NCI-H2196 (cell line): ENCODE data around the gene BCL10.
A peak's percentile ranks its signal among the peaks of the same experiment; 100 is the strongest.

ENCODE experiments used
- DNase-seq: peaks from one replicate; lab custom pipeline; 2025; ENCODE audit not compliant: unreplicated experiment; lab: John Stamatoyannopoulos, UW

BCL10 gene

DNA sequence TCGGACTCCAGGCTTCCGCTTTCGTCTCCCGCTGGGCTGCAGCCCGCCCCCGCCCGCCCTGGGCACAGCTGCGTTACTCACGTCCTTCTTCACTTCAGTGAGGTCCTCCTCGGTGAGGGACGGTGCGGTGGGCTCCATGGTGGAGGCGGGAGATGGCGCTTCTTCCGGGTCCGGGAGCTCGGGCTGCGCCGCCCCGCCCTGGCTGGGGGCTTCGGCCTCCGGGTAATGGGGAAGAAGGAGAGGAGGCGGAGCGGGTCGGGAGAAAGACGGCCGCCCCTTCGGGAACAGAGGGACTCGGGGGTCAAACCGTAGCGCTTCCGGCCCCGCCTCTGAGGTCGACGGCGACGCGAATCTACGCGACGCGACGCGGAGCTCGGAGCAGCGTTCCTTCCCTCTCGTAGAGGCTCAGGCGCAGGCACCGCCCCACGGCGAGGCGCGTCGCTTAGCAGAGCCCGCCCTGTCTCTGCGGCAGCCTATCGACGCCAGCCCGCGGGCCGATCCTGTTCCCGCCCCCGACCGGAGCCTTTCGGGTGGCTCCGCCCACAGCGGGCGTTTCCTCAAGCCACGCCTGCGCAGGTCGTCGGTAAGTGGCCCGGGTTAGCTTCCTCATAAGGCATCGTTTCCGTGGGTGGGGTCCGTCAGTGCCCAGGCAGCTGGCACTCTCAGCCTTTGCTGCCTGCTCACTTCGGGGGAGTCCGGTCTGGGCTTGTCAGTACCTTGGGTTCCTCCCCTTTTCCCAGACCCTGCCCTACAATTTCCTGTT lies at the start of gene BCL10:
TSS of gene BCL10 (minus strand) at position 418 of the 763 bp plus-strand sequence. CDS start at position 138, 280 bp downstream.
- peak; percentile 98 for DNase-seq

DNA sequence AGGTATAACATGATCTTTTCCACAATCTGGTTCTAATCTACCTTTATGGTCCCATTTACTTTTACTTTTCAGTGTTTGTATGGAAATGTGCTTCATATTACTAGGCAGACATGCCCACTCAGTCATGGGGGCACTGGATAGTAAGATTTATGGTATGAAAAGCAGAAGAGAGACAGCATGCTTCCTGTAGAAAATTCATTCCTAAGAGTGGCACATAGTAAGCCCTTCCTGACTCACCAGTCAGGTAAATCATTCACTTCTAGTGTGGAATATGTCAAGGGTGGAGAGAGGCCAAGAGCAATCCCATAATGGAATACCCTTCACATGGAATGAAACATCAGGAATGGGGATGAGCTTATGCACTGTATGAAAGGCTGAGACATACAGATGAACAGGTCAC lies 49.5 kb upstream of the BCL10 start:
- no peak for DNase-seq

DNA sequence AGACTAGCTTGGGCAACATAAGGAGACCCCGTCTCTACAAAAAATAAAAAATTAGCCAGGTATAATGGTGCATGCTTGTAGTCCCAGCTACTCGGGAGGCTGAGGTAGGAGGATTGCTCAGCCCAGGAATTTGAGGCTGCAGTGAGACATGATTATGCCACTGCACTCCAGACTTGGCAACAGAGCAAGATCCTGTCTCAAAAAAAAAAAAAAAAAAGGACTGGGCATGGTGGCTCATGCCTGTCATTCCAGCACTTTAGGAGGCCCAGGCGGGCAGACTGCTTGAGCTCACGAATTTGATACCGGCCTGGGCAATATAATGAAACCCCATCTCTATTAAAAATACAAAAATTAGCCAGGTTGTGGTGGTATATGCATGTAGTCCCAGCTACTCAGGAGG lies 47.3 kb upstream of the BCL10 start:
- DNase-seq: no peak

DNA sequence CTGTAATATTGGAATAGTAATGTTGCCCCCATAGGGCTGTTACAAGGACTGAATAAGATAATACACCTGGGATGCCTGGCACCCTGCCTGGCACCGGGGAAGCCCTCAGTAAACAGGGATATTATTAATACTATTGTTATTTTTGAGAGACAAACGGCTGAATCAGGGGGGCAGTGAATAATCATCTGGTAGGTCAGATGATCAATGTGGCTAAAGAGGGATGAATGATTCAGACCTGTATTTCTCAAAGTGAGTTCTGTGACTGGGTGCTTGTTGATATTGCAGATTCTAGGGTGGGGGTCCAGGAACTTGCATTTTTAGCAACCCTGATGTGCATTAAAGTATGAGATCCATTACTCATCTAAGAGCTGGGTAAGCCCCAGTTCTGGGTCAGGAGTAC lies 46.2 kb upstream of the BCL10 start:
- DNase-seq: no peak

DNA sequence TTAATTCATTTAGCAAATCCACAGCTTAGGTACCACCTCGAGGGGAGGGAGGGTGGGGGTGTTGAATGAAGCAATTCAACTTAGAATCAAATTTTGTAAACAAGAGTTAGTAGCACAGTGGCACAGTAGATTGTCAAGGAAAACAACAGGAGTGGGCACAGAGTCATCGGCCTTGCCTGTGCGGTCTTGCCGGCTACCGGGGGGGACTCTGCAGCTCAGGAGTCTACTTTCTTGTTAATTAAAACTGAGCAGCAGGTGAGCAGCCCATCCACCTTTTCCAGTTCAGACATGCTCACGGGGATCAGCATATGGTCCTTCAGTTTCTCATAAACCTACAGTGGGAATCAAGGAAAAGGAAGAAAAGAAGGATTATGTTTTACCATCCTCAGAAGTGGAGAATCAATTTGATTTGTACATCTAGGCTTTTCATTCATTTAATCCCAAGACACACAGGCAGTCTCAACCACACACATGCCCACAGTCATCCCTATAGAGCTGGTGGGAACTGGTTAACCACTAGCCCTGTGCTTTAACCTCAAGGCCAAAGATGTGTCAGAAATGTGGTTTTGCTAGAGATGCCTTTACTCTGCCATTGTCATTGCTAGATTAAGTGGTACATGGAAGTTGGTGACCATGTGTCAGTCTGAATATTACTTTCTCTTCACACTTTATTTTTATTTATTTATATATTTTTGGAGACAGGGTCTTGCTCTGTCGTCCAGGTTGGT lies 45.0 kb upstream of the BCL10 start:
- no peak for DNase-seq

DNA sequence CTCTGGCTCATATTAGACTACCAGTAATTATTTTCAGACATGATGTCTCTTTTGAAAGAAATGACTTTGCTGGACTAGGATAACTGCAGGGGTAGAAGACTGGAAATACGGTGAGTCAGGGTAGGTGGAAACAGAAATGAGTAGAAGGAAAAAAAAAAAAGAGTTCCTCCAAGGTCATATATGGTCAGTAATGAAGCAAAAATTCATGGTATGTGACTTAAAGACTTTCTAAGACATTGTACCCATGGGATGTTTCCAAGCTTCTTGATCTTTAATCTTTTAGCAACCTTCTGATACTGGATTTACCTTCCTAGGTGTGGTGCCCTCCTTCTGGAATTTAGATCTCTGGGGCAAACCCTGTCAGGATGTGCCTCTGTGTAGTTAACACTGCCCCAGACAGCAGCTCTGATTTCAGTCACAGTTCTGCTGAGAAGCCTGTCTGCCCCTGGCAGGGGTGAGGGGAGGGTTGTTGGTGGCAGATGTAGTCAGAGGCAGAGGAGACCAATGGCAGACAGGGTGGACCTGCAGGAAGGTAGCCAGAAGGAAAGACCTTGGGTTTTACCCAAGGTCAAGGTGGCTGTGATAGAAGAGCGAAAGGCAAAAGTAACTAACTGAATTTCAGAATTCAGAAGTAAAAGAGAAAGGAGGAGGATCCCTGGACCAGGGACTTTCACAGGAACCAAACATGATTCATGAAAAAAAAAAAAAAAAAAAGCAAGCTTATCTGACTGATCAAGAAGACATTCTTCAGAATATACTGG lies 44.1 kb upstream of the BCL10 start:
- DNase-seq: no peak

DNA sequence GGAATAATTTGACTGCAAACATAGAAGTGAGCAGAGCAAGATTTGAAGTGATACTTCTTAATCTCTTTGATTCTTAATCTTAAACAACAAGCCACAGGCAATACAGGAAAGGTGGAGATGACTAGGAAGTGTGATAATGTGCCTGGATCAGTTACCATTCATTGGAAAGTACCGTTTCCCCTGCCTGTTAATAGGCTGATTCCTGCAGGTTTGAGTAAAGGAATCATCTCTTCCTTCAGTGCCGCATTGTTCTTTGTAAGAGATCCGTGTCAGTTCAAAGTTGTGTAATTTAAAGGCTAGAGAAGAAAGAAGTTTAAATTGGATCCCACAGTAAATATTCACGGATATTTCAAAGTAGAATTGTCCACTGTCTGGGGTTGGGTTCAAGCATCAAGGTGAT lies 43.5 kb upstream of the BCL10 start:
- no peak for DNase-seq

DNA sequence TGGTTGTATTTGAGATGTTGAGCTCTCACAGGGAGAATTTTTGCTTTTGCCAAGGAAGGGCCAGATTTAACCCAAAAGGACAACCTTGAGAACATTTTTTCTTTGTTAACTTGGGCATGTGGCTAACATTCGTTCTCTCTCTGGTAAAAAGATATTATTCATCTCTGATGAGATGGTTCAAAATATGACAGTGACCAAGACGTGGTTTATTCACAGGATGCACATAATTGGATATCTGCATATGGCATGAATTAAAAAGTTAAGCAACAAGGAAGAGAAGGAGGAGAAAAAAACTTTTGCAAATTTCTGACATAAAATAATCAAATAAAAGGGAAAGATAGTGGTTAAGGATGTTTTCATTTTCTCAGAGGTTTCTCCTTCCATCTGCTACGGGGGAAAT lies 43.1 kb upstream of the BCL10 start:
- DNase-seq: no peak

DNA sequence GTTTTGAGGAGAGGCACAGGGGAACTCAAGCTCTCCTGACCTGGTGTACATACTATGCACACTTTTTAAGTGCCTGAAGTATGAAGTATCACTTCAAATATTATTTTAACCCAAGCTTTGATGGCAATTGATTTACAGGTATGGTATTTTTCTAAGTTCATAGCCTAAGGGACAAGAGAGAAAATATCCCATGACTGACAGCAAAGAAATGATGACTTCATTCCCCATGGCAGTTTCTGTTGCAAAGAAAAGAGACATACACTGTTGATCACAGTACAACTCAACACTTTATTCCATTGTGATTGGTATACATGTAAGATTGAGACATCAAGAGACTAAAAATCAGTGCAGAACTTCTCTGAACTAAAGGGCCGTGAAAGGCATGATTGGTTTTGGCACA lies 41.8 kb upstream of the BCL10 start:
- DNase-seq: no peak

DNA sequence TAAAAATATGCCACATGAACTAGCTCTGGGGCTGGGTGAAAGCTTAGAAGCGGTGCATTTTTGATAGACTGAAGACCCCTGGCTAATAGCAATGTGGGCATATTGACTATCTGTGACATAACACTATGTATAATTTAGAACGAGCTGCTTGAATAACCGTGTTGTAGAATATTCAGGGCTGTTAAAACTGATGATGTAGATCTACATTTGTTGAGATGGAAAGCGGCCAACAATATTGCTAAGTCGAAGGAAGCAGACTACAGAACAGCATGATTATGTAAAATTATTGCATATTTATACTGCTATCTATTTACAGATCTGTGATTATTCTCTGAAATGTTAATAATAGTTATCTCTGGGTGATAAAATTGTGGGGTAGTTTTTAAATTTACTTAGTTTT lies 41.1 kb upstream of the BCL10 start:
- DNase-seq: no peak

DNA sequence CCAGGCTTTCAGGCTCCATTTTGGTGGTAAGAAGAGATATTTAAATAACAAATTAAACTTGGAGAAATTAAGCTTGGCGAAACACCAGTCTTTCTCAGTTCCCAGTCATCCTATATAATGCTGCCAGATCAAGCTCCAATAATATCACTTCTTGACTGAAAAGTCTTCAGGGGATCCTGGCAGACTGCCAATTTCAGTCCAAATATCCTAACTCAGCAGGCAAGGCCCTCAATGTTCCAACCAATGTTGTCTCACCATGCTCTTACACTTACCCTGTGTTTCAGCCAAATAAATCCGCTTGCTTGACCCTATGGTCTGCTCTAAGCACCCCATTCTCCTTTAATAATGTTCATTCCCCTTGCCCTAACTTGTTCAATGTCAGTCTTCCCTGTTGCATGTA lies 39.9 kb upstream of the BCL10 start:
- DNase-seq: no peak

DNA sequence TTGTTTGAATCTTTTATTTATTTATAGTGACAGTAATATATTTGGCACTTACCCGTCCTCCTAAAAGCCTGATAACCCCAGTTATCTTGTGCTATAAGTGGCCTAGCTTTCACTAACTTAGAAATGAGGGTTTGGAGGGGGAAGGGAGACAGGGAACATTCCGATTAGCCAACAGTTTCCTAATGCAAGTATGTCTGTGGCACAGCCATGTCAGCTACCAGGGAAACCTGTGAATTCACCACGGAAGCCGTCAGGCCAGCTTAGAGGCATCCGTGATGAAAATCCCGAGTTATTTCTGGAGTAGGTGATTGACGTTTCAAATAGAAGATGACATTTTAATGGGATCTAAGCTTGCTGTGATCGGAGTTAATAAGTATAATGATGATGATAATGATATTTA lies 39.4 kb upstream of the BCL10 start:
- no peak for DNase-seq

DNA sequence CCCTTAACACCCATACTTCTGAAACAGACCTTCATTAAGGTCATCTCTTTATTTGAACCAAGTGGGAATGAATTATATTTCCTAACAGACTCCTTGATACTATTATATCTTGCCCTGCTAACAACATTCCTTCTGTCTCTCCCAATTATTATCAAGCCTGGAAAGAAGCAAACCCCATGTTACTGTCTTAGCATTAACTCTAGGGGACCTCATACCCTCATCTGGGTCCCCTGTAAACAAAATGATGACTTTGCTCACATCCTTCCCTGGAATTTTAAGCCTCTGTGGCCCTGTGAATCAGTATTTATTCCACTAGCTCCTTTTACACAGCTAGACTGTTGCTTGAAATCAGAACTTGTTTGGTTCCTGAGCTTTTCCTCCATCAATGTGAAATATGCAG lies 38.3 kb upstream of the BCL10 start:
- DNase-seq: no peak

DNA sequence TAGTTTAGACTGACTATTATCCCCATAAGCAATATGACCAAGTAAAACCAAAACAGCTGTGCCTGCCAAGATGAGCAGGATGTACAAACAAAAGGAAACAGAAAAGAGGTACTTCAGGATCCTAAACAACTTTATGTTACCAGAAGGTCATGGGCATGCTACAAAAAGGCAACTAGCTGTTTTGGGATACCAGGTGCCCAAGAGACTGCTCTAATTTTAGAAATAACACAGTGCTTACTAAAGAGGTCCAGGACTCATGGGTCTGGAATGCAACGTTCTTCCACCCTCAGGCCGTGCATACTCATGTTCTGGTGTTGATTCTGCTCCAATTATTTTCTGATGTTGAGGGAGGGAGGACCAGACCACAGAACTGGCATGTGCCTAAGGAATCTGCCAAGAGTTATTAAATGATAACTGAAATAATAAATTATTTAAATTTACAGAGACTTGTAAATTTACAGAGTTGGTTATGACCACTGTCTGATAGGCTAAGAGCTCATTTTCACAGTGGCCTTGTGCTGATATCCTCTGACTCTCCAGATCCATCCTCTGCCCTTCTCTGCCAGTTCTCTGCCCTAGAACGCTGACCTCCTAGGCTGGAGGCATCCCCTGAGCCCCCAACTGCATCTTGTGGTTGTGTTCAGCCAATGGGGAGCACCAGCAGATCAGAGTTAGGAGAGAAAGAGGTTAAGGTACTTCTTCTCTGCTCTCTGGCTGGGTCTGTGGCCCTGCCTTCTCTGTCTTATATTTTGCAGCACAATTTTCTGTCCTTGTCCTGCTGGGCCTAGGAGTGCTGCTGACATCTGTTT lies 37.7 kb upstream of the BCL10 start:
- DNase-seq: peak; percentile 17

DNA sequence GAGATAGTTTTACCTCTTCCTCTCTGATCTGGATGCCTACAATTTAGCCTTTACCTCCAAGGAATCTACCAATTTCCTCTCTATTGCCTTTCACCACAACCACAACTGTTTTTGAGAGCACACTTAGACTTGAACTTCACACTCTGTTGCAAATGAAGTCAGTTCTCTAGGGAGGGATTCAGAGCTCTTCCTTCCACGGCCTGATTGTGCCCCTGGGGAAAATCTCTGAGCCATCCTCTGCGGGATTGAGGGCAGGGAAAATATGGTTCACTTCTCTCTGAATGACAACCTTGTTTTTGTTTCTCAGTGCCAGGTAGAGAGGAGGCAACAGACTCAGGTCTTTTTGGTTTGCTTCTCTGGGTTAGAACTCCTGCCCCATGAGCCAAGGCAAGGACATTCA lies 35.4 kb upstream of the BCL10 start:
- no peak for DNase-seq

DNA sequence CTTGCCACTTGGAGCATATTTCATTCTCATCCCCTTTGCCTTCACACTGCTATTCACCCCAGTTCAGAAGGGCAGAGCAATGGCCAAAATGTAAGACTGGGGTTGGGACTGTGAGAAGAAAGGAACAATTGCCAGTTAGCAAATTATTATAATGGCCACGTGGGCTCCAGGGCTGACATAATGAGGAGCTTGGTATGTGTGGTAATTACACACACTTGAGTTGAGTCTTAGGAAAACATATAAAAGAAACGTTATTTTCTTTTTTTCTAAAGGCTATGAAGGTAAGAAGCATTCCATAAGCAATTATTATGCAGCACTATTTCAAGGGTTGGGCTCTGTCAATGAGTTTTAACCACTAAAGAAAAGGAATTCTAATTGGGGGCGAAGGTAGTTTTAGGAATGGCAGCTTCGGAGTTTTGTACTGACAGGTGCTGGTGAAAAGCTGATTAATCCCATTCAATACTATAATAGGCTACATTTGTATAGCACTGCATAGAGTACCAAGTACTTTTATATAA lies 32.5 kb upstream of the BCL10 start:
- DNase-seq: no peak

DNA sequence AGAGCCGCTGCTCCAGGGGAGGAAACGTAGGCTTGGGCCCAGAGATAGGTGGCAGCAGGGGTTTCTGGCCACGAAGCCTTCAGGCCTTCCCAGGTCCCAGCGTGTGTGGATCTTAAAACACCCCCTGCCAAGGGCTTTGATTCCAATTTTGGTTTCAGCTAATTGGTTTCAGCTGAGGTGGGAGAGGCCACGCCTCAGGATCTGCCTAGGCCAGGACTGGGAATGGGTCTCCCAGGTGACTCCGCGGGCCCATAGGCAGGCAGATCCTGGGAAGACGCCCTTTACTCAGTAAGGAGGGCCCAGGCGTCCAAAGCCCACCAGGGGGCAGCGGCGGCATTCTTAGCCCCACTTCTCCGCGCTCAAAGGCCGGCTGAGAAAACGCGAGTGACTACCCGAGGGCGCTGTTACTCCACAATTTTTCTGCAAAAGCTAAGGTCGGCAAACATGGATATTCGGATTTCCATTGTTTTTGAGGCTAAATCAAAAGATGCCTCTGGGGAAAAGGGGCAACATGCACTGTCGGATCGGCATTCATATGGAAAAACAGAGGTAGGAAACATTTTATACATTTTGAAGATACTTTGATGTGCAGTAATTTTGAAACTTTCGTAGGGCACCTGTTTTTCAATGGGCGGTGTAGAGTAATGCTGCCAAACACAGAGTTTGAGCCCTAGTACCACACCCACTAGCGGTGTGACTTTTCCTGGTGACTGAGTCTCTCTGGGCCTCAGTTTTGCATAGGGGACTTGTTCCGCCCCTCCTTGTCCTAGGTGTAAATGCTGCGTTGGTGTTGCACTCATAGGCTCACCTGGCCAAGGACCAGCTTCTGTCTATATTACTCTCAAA lies 31.8 kb upstream of the BCL10 start:
- DNase-seq: peak; percentile 67

DNA sequence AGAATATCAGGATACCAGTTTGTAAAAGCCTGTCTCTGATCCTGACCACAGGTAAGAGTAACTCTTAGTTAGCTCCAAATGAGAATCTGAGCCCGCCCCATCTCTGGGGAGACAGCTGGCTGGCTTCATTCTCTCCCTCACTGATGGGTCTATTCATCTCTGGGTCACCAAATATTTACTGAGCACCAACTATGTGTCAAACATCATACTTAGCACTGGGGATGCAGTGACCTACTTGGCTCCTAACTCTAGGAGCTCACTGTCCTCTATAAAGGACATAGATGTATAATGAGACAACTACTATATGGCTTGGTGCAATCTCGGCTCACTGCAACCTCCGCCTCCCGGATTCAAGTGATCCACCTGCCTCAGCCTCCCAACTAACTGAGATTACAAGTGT lies 29.8 kb upstream of the BCL10 start:
- DNase-seq: no peak

DNA sequence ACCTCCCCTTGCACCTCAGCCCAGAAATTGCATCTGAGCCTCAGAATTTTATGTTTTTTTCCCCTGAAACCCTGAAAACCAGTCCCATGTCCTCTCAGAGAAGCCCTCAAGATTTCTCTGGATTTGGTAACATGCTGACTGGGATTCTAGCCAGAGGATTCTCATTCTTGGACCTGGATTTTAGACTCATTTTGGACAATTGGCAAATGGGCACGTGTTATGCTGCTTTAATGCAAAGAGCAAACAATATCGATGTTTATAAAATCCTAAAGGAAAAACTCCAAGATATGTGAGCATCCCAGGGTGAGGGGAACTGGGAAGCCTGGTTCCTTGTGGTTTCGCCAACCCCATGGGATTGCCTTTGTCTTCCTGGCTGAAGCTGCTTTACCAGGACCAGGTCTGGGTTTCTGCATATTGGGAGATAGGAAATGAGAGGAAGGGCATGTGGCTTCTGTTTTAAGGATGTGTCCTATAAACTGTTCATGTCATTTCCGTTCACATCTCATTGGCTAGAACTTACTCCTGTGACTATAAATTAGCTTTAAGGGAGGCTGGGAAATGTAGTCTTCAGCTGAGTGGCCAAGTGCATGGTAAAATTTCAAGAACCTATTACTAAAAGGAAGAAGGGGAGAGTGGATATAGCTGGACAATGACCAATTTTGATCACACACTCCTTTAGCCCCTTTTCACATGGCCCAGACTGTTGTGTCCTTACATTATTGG lies 27.2 kb upstream of the BCL10 start:
- no peak for DNase-seq
